Astrocyte (in vitro differentiated cells and primary cell): Measurements from ENCODE around the gene LRPPRC. TPM values are rescaled to one million over a fixed set of nuclear protein-coding genes. Genes with fewer than 3 reads are reported as not detected.

ENCODE experiments used
- DNase-seq: peaks from one replicate; pipeline ENCODE4 v3.0.0-alpha.2; 2010; ENCODE audit warnings: low read depth
- FAIRE-seq: peaks from 2 replicates; lab custom pipeline; 2011; peaks lifted over from hg19 to GRCh38; lab: Jason Lieb, UNC
- H2AFZ ChIP-seq: 2 replicates; pipeline ENCODE4 v1.6.0; 2012; ENCODE audit warnings: low read depth, low read length, inconsistent platforms
- H3K27ac ChIP-seq: 2 replicates; pipeline ENCODE4 v1.5.1; 2011; ENCODE audit warnings: low read depth, low read length, inconsistent platforms
- H3K27me3 ChIP-seq: 2 replicates; pipeline ENCODE4 v1.6.0; 2011; ENCODE audit warnings: low read length, inconsistent platforms; ENCODE audit not compliant: insufficient read depth
- H3K36me3 ChIP-seq: 2 replicates; pipeline ENCODE4 v1.5.1; 2011; ENCODE audit warnings: low read length, inconsistent platforms; ENCODE audit not compliant: insufficient read depth
- H3K4me1 ChIP-seq: 2 replicates; pipeline ENCODE4 v1.5.1; 2011; ENCODE audit warnings: low read length, inconsistent platforms; ENCODE audit not compliant: insufficient read depth
- H3K4me2 ChIP-seq: 2 replicates; pipeline ENCODE4 v1.6.0; 2012; ENCODE audit warnings: low read length, inconsistent platforms
- H3K4me3 ChIP-seq: 2 replicates; pipeline ENCODE4 v1.5.1; 2011; ENCODE audit warnings: low read depth, mild to moderate bottlenecking, low read length, inconsistent platforms; ENCODE audit not compliant: insufficient read depth
- H3K79me2 ChIP-seq: 2 replicates; pipeline ENCODE4 v1.6.0; 2012; ENCODE audit warnings: mild to moderate bottlenecking, low read length, inconsistent platforms; ENCODE audit not compliant: insufficient read depth
- H3K9ac ChIP-seq: 2 replicates; pipeline ENCODE4 v1.6.0; 2012; ENCODE audit warnings: mild to moderate bottlenecking, low read length, inconsistent platforms
- H3K9me3 ChIP-seq: 2 replicates; pipeline ENCODE4 v1.5.1; 2012; ENCODE audit warnings: low read depth, mild to moderate bottlenecking, low read length, inconsistent platforms; ENCODE audit not compliant: insufficient read depth
- H4K20me1 ChIP-seq: 2 replicates; pipeline ENCODE4 v1.6.0; 2012; ENCODE audit warnings: low read length, inconsistent platforms; ENCODE audit not compliant: insufficient read depth
- H3K27ac Mint-ChIP-seq: one replicate; pipeline ENCODE4 v1.8.0; 2021; ENCODE audit warnings: mild to moderate bottlenecking, mixed read lengths; ENCODE audit not compliant: unreplicated experiment
- H3K27me3 Mint-ChIP-seq: one replicate; pipeline ENCODE4 v1.8.0; 2021; ENCODE audit warnings: low read depth, mixed read lengths; ENCODE audit not compliant: unreplicated experiment
- H3K36me3 Mint-ChIP-seq: one replicate; pipeline ENCODE4 v1.8.0; 2021; ENCODE audit warnings: low read depth, mixed read lengths; ENCODE audit not compliant: unreplicated experiment
- H3K4me1 Mint-ChIP-seq: one replicate; pipeline ENCODE4 v1.8.0; 2021; ENCODE audit warnings: low read depth, mixed read lengths; ENCODE audit not compliant: unreplicated experiment
- H3K4me3 Mint-ChIP-seq: one replicate; pipeline ENCODE4 v1.8.0; 2021; ENCODE audit warnings: mild to moderate bottlenecking, moderate library complexity, mixed read lengths; ENCODE audit not compliant: unreplicated experiment
- H3K9me3 Mint-ChIP-seq: one replicate; pipeline ENCODE4 v1.8.0; 2021; ENCODE audit warnings: mild to moderate bottlenecking, mixed read lengths; ENCODE audit not compliant: unreplicated experiment
- CTCF ChIP-seq: IDR thresholded peaks from 2 replicates; pipeline ENCODE4 v1.5.1; 2011; ENCODE audit warnings: low read depth, mild to moderate bottlenecking, inconsistent platforms, low read length, moderate library complexity; ENCODE audit not compliant: insufficient read depth
- EZH2 ChIP-seq: IDR thresholded peaks from 2 replicates; pipeline ENCODE4 v1.6.1; 2012; ENCODE audit warnings: mild to moderate bottlenecking, low read length, inconsistent platforms; ENCODE audit not compliant: insufficient read depth
- total RNA-seq: library from RNA; stranded (reverse); gene quantifications from 2 replicates; pipeline ENCODE4 v1.2.1, GENCODE V29; 2021

The LRPPRC gene
- total RNA-seq, 1 donor from 2014 or later, result 94.9 TPM

GRCh38 chr2:43984533-43984932, 11.3 kb downstream of the LRPPRC start:
- Histone ChIP-seq H3K27ac (no peak overlapping the region), H3K4me2 (no peak overlapping the region), H2AFZ (no peak overlapping the region), H3K9me3 (no peaks in the 10 kb centered on the region), H3K4me3 (no peak overlapping the region), H3K4me1 (no peaks in the 10 kb centered on the region), H3K27me3 (no peaks in the 10 kb centered on the region), H3K9ac (no peak overlapping the region), H3K79me2 (peaks cover 73% of the 10 kb centered on the region), H4K20me1 (peaks cover 42% of the 10 kb centered on the region), H3K36me3 (peaks cover 11% of the 10 kb centered on the region)
- DNase-seq (no peak), FAIRE-seq (no peak)
- Mint-ChIP-seq H3K36me3 (peaks cover 5% of the 10 kb centered on the region), H3K27ac (no peak overlapping the region), H3K9me3 (no peaks in the 10 kb centered on the region), H3K27me3 (no peaks in the 10 kb centered on the region), H3K4me1 (no peaks in the 10 kb centered on the region), H3K4me3 (no peak overlapping the region)
- no peak for TF ChIP-seq CTCF
- no peak for TF ChIP-seq EZH2

GRCh38 chr2:43980902-43981301, 14.9 kb downstream of the LRPPRC start:
- no peaks in the 10 kb centered on the region for H3K4me1 Mint-ChIP-seq

More at GRCh38 chr2:43980902-43981301, 14.9 kb downstream of the LRPPRC start:
- no peaks in the 10 kb centered on the region for H3K36me3 Mint-ChIP-seq
- H3K4me3 Mint-ChIP-seq, result no peak overlapping the region
- no peak overlapping the region for H3K9ac ChIP-seq
- no peaks in the 10 kb centered on the region for H3K4me1 ChIP-seq
- H4K20me1 ChIP-seq, result peaks cover 21% of the 10 kb centered on the region
- DNase-seq (no peak), FAIRE-seq (no peak)
- H3K27me3 Mint-ChIP-seq, result no peaks in the 10 kb centered on the region
- no peaks in the 10 kb centered on the region for H3K9me3 Mint-ChIP-seq
- TF ChIP-seq CTCF (no peak), EZH2 (no peak)
- no peak overlapping the region for H3K27ac Mint-ChIP-seq
- no peaks in the 10 kb centered on the region for H3K27me3 ChIP-seq
- H2AFZ ChIP-seq, result no peak overlapping the region
- H3K36me3 ChIP-seq, result peaks cover 23% of the 10 kb centered on the region
- no peak overlapping the region for H3K27ac ChIP-seq
- no peaks in the 10 kb centered on the region for H3K9me3 ChIP-seq
- peaks cover 40% of the 10 kb centered on the region for H3K79me2 ChIP-seq
- H3K4me3 ChIP-seq, result no peak overlapping the region
- no peak overlapping the region for H3K4me2 ChIP-seq
